Measurements from ENCODE around the gene MUC6. TPM values are rescaled to one million over a fixed set of nuclear protein-coding genes. Genes with fewer than 3 reads are reported as not detected.

The MUC6 gene
- total and polyA plus RNA-seq, 10 of the 15 experiments (the other 5 are each of a cell fraction or from before 2014, with no cell fraction given) = 0.03 TPM; not detected in 8

DNA sequence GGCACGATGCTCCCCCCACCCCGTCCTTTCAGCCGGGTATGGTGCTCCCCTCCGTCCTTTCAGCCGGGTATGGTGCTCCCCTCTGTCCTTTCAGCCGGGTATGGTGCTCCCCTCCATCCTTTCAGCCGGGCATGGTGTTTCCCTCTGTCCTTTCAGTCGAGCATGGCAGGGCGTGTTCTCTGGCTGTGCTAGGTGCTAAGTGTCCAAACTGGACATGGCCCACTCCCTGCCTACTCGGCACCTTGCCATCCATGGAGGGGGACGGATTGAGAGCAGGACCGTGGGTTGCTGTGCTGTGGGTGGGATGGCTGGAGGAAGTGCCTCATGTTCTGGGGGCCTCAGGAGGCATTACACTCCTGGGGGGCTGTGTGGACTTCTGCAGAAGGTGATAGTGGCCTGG, 45.5 kb downstream of the MUC6 start:
- Histone ChIP-seq H3K4me3 (no peak overlapping the region), H3K27ac (ENCODE audit: control insufficient read depth, insufficient read depth) (no peak overlapping the region), H3K27me3 (replicated peaks in 1 of 2; ENCODE audit: control insufficient read depth in 2 of 2, insufficient read depth in 2 of 2, low read length in 1 of 2) (no peaks in the 10 kb centered on the region), H4K20me1 (ENCODE audit: control insufficient read depth, insufficient read depth) (no peaks in the 10 kb centered on the region), H3K4me1 (ENCODE audit: control insufficient read depth, insufficient read depth, low read length) (peaks cover 12% of the 10 kb centered on the region), H2AFZ (ENCODE audit: control insufficient read depth, low read depth, low read length) (no peak overlapping the region), H3K79me2 (ENCODE audit: control insufficient read depth, insufficient read depth, low read length) (no peaks in the 10 kb centered on the region), H3K4me2 (ENCODE audit: control insufficient read depth, insufficient read depth) (no peak overlapping the region), H3K9ac (ENCODE audit: control insufficient read depth, insufficient read depth, low read length) (no peak overlapping the region), H3K36me3 (ENCODE audit: control insufficient read depth in 2 of 2, insufficient read depth in 2 of 2, low read length in 1 of 2) (peaks cover 10 to 33% of the 10 kb centered on the region in 2 experiments; a peak in 3 of 4 replicates), H3K9me3 (replicated peaks; ENCODE audit: control insufficient read depth, insufficient read depth, low read length) (no peaks in the 10 kb centered on the region)
- CTCF ChIA-PET = no interaction called here
- no peak for FAIRE-seq
- in situ Hi-C loops (cut with MboI) = no loop called here
- DNase-seq (ENCODE audit: low read depth, low spot score) = no peak
- TF ChIP-seq POLR2AphosphoS5 (IDR thresholded peaks at IDR 0.05; ENCODE audit: low read length) (no peak), ZNF622 (IDR thresholded peaks at IDR 0.05) (no peak), CHD2 (IDR thresholded peaks at IDR 0.05; ENCODE audit: borderline replicate concordance, low read depth, low read length) (no peak)
- TF ChIP-seq, protein P1, sequence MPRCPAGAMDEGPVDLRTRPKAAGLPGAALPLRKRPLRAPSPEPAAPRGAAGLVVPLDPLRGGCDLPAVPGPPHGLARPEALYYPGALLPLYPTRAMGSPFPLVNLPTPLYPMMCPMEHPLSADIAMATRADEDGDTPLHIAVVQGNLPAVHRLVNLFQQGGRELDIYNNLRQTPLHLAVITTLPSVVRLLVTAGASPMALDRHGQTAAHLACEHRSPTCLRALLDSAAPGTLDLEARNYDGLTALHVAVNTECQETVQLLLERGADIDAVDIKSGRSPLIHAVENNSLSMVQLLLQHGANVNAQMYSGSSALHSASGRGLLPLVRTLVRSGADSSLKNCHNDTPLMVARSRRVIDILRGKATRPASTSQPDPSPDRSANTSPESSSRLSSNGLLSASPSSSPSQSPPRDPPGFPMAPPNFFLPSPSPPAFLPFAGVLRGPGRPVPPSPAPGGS (IDR thresholded peaks at IDR 0.05; ENCODE audit: borderline replicate concordance, insufficient read depth, low read depth, low read length, poor library complexity, severe bottlenecking) = no peak
- TF ChIP-seq, protein P2, sequence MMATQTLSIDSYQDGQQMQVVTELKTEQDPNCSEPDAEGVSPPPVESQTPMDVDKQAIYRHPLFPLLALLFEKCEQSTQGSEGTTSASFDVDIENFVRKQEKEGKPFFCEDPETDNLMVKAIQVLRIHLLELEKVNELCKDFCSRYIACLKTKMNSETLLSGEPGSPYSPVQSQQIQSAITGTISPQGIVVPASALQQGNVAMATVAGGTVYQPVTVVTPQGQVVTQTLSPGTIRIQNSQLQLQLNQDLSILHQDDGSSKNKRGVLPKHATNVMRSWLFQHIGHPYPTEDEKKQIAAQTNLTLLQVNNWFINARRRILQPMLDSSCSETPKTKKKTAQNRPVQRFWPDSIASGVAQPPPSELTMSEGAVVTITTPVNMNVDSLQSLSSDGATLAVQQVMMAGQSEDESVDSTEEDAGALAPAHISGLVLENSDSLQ (IDR thresholded peaks at IDR 0.05) = no peak
- RAD21 ChIA-PET (ENCODE audit: unreplicated experiment) = no interaction called here
- ATAC-seq = no peak
- no TSS peak for BruUV-seq (replicated peaks)
- WGBS (ENCODE audit: insufficient coverage, insufficient replicate concordance, low lambda C conversion rate, missing lambda C conversion rate) = 83% methylated on average over 12 of the region's 12 CpGs
- POLR2A ChIA-PET = interaction anchor here (0.6 kb wide), 1 partner anchor 16 kb away, joined by 3 read pairs; no protein-coding TSS in a partner anchor
- intact Hi-C loops (cut with micrococcal nuclease; ENCODE audit: unreplicated experiment) = no loop called here
- SMC1A ChIA-PET (ENCODE audit: uncharacterized antibody, unreplicated experiment) = no interaction called here

DNA sequence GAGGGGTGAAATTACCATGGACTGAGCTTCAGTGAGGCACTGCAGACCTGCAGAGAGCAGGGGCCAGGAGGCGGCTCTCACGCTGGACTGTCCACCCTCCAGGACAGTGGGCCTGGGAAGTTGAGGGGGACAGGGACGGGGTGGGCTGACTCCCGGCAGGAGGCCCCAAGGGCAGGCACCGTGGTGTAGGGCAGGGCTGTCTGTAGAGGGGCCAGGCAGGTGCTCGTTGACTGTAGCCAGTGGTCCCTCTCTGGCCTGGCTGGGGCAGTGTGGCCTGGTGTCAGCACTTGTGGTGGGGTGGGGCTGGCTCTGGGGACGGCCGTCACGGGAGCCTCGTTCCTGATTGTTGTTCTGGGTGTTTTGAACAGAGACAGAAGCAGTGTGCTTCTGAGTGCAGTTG, 46.4 kb downstream of the MUC6 start:
- Histone ChIP-seq H3K4me2 (ENCODE audit: control insufficient read depth, insufficient read depth) (no peak overlapping the region), H3K4me3 (no peak overlapping the region), H3K27me3 (replicated peaks in 1 of 2; ENCODE audit: control insufficient read depth in 2 of 2, insufficient read depth in 2 of 2, low read length in 1 of 2) (no peaks in the 10 kb centered on the region), H4K20me1 (ENCODE audit: control insufficient read depth, insufficient read depth) (no peaks in the 10 kb centered on the region), H3K27ac (ENCODE audit: control insufficient read depth, insufficient read depth) (no peak overlapping the region), H3K9ac (ENCODE audit: control insufficient read depth, insufficient read depth, low read length) (no peak overlapping the region), H3K79me2 (ENCODE audit: control insufficient read depth, insufficient read depth, low read length) (no peaks in the 10 kb centered on the region), H3K4me1 (ENCODE audit: control insufficient read depth, insufficient read depth, low read length) (peaks cover 4% of the 10 kb centered on the region), H3K9me3 (replicated peaks; ENCODE audit: control insufficient read depth, insufficient read depth, low read length) (no peaks in the 10 kb centered on the region), H3K36me3 (ENCODE audit: control insufficient read depth in 2 of 2, insufficient read depth in 2 of 2, low read length in 1 of 2) (peaks cover 10 to 41% of the 10 kb centered on the region in 2 experiments; a peak in 3 of 4 replicates), H2AFZ (ENCODE audit: control insufficient read depth, low read depth, low read length) (no peak overlapping the region)
- DNase-seq (ENCODE audit: low read depth, low spot score) = no peak
- no peak for ATAC-seq
- intact Hi-C loops (cut with micrococcal nuclease; ENCODE audit: unreplicated experiment) (no loop called here), in situ Hi-C loops (cut with MboI) (no loop called here)
- WGBS (ENCODE audit: insufficient coverage, insufficient replicate concordance, low lambda C conversion rate, missing lambda C conversion rate) = 93% methylated on average over 10 of the region's 10 CpGs
- no TSS peak for BruUV-seq (replicated peaks)
- SMC1A ChIA-PET (ENCODE audit: uncharacterized antibody, unreplicated experiment) = no interaction called here
- CTCF ChIA-PET = no interaction called here
- FAIRE-seq = no peak
- RAD21 ChIA-PET (ENCODE audit: unreplicated experiment) = no interaction called here
- POLR2A ChIA-PET = no interaction called here
- TF ChIP-seq, protein P3, sequence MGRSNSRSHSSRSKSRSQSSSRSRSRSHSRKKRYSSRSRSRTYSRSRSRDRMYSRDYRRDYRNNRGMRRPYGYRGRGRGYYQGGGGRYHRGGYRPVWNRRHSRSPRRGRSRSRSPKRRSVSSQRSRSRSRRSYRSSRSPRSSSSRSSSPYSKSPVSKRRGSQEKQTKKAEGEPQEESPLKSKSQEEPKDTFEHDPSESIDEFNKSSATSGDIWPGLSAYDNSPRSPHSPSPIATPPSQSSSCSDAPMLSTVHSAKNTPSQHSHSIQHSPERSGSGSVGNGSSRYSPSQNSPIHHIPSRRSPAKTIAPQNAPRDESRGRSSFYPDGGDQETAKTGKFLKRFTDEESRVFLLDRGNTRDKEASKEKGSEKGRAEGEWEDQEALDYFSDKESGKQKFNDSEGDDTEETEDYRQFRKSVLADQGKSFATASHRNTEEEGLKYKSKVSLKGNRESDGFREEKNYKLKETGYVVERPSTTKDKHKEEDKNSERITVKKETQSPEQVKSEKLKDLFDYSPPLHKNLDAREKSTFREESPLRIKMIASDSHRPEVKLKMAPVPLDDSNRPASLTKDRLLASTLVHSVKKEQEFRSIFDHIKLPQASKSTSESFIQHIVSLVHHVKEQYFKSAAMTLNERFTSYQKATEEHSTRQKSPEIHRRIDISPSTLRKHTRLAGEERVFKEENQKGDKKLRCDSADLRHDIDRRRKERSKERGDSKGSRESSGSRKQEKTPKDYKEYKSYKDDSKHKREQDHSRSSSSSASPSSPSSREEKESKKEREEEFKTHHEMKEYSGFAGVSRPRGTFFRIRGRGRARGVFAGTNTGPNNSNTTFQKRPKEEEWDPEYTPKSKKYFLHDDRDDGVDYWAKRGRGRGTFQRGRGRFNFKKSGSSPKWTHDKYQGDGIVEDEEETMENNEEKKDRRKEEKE (IDR thresholded peaks at IDR 0.05) = no peak
- no peak for TF ChIP-seq CHD2 (IDR thresholded peaks at IDR 0.05; ENCODE audit: borderline replicate concordance, low read depth, low read length)
- TF ChIP-seq ZSCAN29 (IDR thresholded peaks at IDR 0.05) = no peak
- TF ChIP-seq, protein P2 (IDR thresholded peaks at IDR 0.05) = no peak
- TF ChIP-seq ZNF24 (IDR thresholded peaks at IDR 0.05) = no peak
- no peak for TF ChIP-seq SPI1 (IDR thresholded peaks at IDR 0.05; ENCODE audit: borderline replicate concordance, insufficient read depth, low read depth, low read length)
- no peak for TF ChIP-seq SRF (IDR thresholded peaks at IDR 0.05; ENCODE audit: low read depth in 2 of 2, low read length in 2 of 2)
- no peak for TF ChIP-seq WRNIP1 (IDR thresholded peaks at IDR 0.05; ENCODE audit: borderline replicate concordance, low read depth, low read length)
